ENCODE measurements around the gene ELOA. TPM values are rescaled to one million over a fixed set of nuclear protein-coding genes. Genes with fewer than 3 reads are reported as not detected.
"Not testable (repeated sequence)": the region's sequence is repeated elsewhere in the genome, so short reads cannot be mapped to it uniquely, and the experiment has no call there.

The ELOA gene
- total RNA-seq, 1 donor from 2014 or later = 40.6 TPM

DNA sequence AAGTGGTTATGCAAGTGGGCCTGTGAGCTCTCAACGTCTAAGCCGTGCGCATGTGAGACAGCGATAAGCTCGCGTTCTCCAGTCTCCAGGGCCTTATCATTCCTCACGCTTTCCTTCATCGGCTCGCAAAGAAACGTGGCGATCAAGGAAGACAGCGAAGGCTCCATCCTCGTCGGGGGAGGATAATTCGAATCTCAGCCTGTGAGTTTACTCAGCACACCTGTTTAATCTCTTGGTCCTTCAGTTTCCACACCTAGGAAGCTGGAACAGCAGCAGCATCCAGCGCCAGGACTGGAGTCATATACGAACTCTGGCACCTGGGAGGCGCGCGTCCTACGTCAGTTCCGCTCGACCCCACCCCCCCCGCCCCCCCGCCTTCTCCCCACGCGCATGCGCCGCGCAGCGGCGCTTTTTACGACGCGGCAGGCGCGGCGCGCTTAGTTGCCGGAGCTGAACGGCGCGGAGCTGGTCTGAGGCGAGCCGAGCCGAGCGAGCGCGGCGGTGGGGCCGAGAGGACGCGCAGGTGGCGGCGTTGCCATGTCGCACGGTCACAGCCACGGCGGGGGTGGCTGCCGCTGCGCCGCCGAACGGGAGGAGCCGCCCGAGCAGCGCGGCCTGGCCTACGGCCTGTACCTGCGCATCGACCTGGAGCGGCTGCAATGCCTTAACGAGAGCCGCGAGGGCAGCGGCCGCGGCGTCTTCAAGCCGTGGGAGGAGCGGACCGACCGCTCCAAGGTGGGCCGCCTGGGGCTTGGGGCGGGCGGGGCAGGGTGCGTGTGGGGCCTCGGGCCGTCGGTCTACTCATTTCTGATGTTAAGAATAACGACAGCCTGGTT is 34.9 kb downstream of the ELOA start, which contains the start of gene PITHD1:
Gene PITHD1 (plus strand): TSS at position 440 of the 836 bp plus-strand sequence. CDS start 98 bp downstream, at position 538.
- Mint-ChIP-seq H3K36me3 (ENCODE audit: unreplicated experiment) (no peaks in the 10 kb centered on the region), H3K27ac (ENCODE audit: unreplicated experiment) (peak within 1 kb of the TSS; percentile 80), H3K4me3 (ENCODE audit: unreplicated experiment) (peak within 1 kb of the TSS; percentile 98), H3K27me3 (ENCODE audit: unreplicated experiment) (no peaks in the 10 kb centered on the region), H3K9me3 (ENCODE audit: unreplicated experiment) (peaks cover 2% of the 10 kb centered on the region), H3K4me1 (ENCODE audit: low read depth, unreplicated experiment) (peaks cover 11% of the 10 kb centered on the region)
- TF ChIP-seq, protein P1, sequence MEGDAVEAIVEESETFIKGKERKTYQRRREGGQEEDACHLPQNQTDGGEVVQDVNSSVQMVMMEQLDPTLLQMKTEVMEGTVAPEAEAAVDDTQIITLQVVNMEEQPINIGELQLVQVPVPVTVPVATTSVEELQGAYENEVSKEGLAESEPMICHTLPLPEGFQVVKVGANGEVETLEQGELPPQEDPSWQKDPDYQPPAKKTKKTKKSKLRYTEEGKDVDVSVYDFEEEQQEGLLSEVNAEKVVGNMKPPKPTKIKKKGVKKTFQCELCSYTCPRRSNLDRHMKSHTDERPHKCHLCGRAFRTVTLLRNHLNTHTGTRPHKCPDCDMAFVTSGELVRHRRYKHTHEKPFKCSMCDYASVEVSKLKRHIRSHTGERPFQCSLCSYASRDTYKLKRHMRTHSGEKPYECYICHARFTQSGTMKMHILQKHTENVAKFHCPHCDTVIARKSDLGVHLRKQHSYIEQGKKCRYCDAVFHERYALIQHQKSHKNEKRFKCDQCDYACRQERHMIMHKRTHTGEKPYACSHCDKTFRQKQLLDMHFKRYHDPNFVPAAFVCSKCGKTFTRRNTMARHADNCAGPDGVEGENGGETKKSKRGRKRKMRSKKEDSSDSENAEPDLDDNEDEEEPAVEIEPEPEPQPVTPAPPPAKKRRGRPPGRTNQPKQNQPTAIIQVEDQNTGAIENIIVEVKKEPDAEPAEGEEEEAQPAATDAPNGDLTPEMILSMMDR (IDR thresholded peaks at IDR 0.05; ENCODE audit: partially characterized antibody, unreplicated experiment) = no peak
- peak; percentile 81 for DNase-seq

- Mint-ChIP-seq H3K4me1 (ENCODE audit: low read depth, unreplicated experiment) (peaks cover 11% of the 10 kb centered on the region), H3K27ac (ENCODE audit: unreplicated experiment) (no peak overlapping the region), H3K9me3 (ENCODE audit: unreplicated experiment) (peaks cover 2% of the 10 kb centered on the region), H3K27me3 (ENCODE audit: unreplicated experiment) (no peaks in the 10 kb centered on the region), H3K36me3 (ENCODE audit: unreplicated experiment) (no peaks in the 10 kb centered on the region), H3K4me3 (ENCODE audit: unreplicated experiment) (peak overlapping the region; percentile 80)
- TF ChIP-seq, protein P1 (IDR thresholded peaks at IDR 0.05; ENCODE audit: partially characterized antibody, unreplicated experiment) = no peak
- DNase-seq = no peak
Measured at GRCh38 chr1:23779826-23780371, 36.6 kb downstream of the ELOA start.

DNA sequence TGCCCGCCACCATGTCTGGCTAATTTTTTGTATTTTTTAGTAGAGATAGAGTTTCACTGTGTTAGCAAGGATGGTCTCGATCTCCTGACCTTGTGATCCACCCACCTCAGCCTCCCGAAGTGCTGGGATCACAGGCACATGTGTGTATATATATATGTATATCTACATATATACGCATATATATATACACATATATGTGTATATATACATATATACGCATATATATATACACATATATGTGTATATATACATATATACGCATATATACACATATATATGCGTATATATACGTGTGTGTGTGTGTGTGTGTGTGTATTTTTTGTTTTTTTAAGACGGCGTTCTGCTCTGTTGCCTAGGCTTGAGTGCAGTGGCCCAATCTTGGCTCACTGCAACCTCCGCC is 39.9 kb downstream of the ELOA start:
- not testable (repeated sequence) for DNase-seq; H3K36me3 Mint-ChIP-seq (ENCODE audit: unreplicated experiment); H3K9me3 Mint-ChIP-seq (ENCODE audit: unreplicated experiment); H3K4me3 Mint-ChIP-seq (ENCODE audit: unreplicated experiment); H3K27ac Mint-ChIP-seq (ENCODE audit: unreplicated experiment); H3K27me3 Mint-ChIP-seq (ENCODE audit: unreplicated experiment); H3K4me1 Mint-ChIP-seq (ENCODE audit: low read depth, unreplicated experiment)

DNA sequence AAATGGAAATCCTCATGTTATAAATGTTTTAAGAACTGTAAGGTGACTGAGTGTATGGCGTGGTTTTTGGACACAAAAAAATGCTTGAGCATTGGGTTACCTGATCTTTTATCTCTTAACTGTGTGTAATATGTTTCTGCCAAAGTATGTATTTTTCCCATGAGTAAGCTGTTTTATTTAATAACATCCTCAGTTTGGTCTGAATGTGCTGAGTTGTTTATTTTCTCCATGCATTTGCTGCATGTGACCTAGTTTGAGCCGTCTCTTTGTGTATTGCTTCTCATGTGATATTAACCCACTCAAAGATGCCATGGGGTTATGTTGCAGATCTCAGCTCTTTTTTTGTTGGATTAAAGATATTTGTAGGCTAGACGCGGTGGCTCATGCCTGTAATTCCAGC is 41.6 kb downstream of the ELOA start:
- no peak overlapping the region for H3K27ac Mint-ChIP-seq (ENCODE audit: unreplicated experiment)
- TF ChIP-seq, protein P1 (IDR thresholded peaks at IDR 0.05; ENCODE audit: partially characterized antibody, unreplicated experiment) = no peak
- peaks cover 3% of the 10 kb centered on the region for H3K4me1 Mint-ChIP-seq (ENCODE audit: low read depth, unreplicated experiment)
- H3K36me3 Mint-ChIP-seq (ENCODE audit: unreplicated experiment) = no peaks in the 10 kb centered on the region
- H3K27me3 Mint-ChIP-seq (ENCODE audit: unreplicated experiment) = peaks cover 2% of the 10 kb centered on the region
- no peaks in the 10 kb centered on the region for H3K9me3 Mint-ChIP-seq (ENCODE audit: unreplicated experiment)
- no peak overlapping the region for H3K4me3 Mint-ChIP-seq (ENCODE audit: unreplicated experiment)
- no peak for DNase-seq

DNA sequence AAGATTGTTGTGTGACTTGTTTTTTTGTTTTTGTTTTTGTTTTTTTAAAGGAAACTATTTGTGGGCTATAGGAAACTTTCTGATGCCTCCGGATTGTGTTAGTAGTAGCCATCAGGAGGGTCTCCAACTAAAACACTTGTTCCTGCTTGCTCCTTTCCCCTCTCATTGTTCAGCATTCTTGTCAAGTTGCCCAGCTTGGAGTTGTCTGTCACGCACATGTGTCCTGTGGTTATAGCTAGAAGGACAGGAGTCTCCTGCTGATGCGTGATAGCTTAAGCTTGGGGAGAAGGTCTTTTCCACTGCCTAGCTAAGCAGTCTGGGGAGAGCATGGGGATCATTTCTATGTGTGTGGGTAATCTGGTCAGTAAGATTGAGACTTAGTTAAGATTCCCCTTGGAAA is 44.4 kb downstream of the ELOA start:
- H3K36me3 Mint-ChIP-seq (ENCODE audit: unreplicated experiment) = no peaks in the 10 kb centered on the region
- peaks cover 4% of the 10 kb centered on the region for H3K27me3 Mint-ChIP-seq (ENCODE audit: unreplicated experiment)
- DNase-seq = no peak

More for the DNA sequence above, 44.4 kb downstream of the ELOA start:
- TF ChIP-seq, protein P1 (IDR thresholded peaks at IDR 0.05; ENCODE audit: partially characterized antibody, unreplicated experiment) = no peak
- Mint-ChIP-seq H3K4me1 (ENCODE audit: low read depth, unreplicated experiment) (no peaks in the 10 kb centered on the region), H3K9me3 (ENCODE audit: unreplicated experiment) (peaks cover 4% of the 10 kb centered on the region), H3K4me3 (ENCODE audit: unreplicated experiment) (no peak overlapping the region), H3K27ac (ENCODE audit: unreplicated experiment) (no peak overlapping the region)

All from glutamatergic neuron (in vitro differentiated cells).